B cell (primary cell): Measurements from ENCODE around the gene CMC2.

Source experiments
- CTCF ChIP-seq: fragments of 200-600 bp; IDR thresholded peaks from one replicate; pipeline ENCODE4 v1.8.0; 2022; ENCODE audit warnings: antibody characterized with exemption, mild to moderate bottlenecking
- EZH2 ChIP-seq: IDR thresholded peaks from 2 replicates; pipeline ENCODE4 v1.6.1; 2012; ENCODE audit warnings: borderline replicate concordance, low read depth, mild to moderate bottlenecking, moderate library complexity, low read length; ENCODE audit not compliant: insufficient read depth, poor library complexity, severe bottlenecking

GRCh38 chr16:80974649-80975376 lies 31.9 kb downstream of the CMC2 start:
- TF ChIP-seq EZH2 = no peak
- peak; percentile 58 for TF ChIP-seq CTCF
